ENCODE data around the gene DEUP1.

DNA sequence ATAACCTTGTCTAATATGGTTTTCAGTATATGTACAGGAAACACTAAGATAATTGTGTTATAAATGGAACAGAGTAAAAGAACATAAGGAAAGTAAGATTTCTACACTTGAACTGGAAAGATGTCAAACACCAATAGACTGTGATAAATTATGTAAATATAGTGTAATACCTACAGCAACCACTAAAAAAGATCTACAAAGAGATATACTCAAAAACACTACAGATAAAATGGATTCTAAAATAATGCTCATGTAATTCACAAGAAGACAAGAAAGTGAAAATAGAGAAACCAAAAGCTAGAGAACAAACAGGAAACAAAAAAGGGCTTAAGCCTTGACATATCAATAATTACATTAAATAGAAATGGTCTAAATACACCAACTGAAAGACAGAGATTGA, 30.9 kb downstream of the DEUP1 start:
- TF ChIP-seq, protein P1, sequence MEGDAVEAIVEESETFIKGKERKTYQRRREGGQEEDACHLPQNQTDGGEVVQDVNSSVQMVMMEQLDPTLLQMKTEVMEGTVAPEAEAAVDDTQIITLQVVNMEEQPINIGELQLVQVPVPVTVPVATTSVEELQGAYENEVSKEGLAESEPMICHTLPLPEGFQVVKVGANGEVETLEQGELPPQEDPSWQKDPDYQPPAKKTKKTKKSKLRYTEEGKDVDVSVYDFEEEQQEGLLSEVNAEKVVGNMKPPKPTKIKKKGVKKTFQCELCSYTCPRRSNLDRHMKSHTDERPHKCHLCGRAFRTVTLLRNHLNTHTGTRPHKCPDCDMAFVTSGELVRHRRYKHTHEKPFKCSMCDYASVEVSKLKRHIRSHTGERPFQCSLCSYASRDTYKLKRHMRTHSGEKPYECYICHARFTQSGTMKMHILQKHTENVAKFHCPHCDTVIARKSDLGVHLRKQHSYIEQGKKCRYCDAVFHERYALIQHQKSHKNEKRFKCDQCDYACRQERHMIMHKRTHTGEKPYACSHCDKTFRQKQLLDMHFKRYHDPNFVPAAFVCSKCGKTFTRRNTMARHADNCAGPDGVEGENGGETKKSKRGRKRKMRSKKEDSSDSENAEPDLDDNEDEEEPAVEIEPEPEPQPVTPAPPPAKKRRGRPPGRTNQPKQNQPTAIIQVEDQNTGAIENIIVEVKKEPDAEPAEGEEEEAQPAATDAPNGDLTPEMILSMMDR (IDR thresholded peaks at IDR 0.05 in 4 of 5, conservative IDR thresholded peaks at IDR 0.05 in 1 of 5) = peak in 1 of 5 experiments; percentile 25
- TF ChIP-seq POLR2A (IDR thresholded peaks at IDR 0.05) = no peak
